Measurements from ENCODE around the gene AK8.

Gene AK8

GRCh38 chr9:132857616-132858342 is 20.3 kb downstream of the AK8 start:
- DNase-seq: peak; percentile 39

GRCh38 chr9:132857031-132857430 is 21.1 kb downstream of the AK8 start:
- DNase-seq: no peak

- DNase-seq: no peak
Measured at GRCh38 chr9:132855904-132856303, 22.2 kb downstream of the AK8 start.

- no peak for DNase-seq
Measured at GRCh38 chr9:132854832-132855231, 23.3 kb downstream of the AK8 start.

- no peak for DNase-seq
Measured at GRCh38 chr9:132853482-132853881, 24.6 kb downstream of the AK8 start.

GRCh38 chr9:132849185-132849706 is 28.8 kb downstream of the AK8 start:
- no peak for DNase-seq

DNA sequence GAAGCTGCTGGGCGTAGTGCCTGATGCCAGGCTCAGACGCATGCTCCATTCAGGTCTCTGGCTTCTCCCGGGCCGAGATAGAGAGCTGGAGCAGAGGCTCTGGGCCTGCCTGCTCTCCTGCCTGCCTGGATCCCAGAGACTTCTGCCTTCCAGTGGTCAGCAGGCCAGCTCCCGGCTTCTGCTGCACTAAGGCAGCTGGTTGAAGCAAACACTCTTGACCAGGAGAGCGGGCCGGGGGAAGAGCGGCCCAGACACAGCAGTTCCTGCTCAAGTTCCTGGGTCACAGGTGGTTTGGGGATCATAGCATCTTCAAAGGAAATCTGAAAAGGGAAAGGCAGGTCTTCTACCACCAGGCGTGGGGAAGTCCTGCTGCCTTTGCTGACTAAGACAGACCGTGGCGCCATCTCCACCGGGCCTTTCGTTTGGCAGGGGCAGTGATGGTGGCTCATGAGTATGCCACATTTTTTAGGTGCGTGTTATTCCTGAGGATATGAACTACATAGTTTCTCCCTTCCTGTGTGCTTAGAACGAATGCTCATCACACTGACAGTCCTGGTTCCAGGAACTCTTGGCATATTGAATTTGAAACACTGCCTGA is 31.1 kb downstream of the AK8 start:
- no peak for DNase-seq

DNA sequence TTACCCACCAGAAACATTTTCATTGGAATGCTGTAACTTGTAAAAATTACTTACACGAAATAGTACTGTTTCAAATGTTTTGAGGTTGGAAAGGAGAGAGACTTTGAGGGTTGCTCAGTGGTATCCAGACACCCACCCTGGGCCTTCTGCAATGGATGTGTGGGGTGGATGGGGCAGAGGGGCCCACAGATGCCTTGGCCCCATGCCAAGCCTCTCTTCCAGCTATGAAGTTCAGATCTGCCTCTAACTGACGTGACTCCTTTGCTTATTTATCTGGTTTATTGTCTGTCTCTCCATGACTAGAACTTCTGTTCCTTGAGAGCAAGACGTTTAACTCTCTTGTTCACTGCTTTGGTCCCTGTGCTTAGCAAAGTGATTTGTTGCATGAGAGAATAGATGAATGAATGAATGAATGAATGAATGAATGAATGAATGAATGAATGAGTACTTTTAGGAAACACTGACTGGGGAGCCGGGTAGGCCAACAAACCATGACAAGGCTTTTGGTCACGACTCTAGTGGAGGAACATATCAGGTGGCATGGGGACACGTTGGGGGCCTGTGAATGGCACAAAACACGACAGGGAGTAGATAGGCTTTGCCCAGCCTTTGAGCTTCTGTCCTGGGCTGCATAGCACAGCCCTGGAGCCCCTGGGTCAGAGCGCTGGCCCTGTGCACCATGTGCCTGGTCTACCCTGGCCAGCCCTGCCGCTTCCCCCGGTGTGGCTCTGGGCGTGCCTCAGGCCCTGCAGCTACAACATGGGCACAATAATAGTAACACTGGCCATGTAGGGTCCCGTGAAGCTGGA is 31.8 kb downstream of the AK8 start:
- no peak for DNase-seq

DNA sequence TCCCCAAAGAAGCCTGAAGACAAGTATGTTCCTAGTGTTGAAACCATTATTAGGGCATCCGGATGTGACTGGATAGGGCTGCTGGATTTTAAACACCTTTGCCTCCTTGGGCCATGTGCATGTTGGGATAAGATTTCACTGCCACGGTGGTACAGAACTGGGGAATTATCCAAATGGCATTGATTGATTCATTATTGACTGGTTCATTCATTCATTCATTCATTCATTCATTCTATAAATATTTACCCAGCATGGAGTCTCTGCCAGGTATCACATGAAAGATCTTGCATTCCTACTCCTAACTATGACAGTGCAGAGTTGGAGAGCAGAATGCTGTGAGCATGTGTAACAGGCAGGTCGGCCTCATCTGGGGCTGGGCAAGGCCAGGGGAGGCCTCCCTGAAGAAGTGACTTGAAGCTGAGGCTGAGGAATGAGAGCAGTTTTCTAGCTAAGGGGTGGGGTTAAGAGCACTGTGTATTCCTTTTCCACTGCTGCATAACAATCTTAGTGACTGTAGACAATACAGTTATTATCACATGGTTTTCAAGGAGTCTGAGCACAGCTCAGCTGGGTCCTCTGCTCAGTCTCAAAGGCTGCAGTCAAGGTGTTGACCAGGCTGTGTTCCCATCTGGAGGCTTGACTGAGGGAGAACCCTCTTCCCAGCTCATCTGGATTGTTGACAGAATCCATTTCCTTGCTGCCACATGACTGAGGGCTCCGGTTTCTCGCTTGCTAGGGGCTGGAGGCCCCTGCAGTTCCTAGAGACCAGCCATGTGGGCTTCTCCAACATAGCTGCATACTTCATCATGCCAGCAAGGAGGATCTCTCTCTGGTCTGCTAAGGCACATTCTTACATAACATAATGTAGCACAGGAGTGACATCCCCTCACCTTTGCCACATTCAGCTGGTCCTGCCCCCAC is 35.7 kb downstream of the AK8 start:
- DNase-seq: no peak

- no peak for DNase-seq
Measured at GRCh38 chr9:132840980-132841379, 37.1 kb downstream of the AK8 start.

GRCh38 chr9:132838291-132838690 is 39.8 kb downstream of the AK8 start:
- DNase-seq: no peak

DNA sequence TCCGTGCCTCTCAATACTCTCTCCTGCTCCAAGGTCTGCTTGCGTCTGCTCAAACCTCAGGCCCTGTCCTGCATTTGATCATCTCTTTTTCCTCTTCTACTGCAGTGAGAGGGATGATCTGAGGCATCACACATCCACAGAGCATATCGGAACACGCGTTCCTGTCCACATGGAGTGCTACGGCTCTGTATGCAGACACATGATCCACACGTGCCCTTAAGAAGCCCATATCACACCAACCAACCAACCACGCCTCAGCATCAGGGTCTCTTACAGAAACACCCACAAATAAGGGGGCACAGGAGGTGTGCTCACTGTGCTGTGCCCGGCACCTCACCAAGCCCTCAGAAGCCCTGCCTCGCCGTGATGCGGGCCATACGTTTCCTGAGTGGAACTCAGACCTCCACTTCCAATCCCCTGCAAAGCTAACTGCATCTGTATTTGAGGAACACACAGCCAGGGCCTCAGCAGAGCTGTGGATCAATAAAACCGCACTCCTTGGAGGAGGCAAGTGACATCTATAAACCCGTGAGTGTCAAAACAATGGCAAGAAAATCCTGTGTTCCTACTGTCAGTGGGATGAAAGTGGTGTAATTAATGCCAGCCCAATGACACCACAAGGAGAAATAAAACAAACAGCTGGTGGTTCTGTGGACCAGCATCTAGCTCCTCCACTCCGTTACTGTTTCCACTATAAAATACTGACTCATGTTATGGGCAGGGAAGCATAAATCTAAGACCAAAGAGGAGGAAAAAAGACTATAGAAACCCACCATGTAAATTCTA is 40.4 kb downstream of the AK8 start:
- no peak for DNase-seq

GRCh38 chr9:132834343-132834742 is 43.7 kb downstream of the AK8 start:
- no peak for DNase-seq

GRCh38 chr9:132833550-132834121 is 44.4 kb downstream of the AK8 start:
- DNase-seq: no peak

DNA sequence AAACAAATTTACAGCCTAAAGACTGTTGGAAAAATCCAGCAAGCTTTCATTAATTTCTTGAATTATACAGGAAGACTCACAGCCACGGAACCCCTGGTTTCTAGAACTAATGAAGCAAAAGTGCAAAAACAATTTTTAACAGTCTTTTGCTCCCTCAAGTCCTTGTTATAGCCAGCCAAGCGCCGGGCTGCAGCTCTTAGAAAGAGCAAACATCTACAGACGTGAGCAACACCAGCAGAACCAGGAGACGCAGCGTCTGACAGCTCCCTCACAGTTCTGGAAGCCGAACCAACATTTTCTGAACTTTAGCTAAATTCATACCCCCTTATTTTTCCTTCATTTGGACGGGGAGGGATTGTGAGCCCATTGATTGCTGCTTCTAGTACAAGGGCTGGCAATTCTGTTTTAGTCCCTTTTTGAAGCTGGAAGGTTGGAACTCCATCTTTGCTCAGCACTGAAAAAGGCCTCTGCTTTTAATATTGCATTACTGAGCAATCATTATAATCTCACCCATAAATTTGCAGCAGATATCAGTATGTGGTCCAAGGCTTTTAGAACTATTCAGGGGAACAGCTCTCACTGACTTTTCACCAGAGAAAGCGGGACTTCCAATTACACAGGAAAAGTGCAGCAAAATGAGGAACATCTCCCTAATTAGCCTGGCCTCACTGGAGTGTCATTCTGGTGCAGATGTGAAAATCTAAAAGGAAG is 45.8 kb downstream of the AK8 start:
- DNase-seq: no peak

DNA sequence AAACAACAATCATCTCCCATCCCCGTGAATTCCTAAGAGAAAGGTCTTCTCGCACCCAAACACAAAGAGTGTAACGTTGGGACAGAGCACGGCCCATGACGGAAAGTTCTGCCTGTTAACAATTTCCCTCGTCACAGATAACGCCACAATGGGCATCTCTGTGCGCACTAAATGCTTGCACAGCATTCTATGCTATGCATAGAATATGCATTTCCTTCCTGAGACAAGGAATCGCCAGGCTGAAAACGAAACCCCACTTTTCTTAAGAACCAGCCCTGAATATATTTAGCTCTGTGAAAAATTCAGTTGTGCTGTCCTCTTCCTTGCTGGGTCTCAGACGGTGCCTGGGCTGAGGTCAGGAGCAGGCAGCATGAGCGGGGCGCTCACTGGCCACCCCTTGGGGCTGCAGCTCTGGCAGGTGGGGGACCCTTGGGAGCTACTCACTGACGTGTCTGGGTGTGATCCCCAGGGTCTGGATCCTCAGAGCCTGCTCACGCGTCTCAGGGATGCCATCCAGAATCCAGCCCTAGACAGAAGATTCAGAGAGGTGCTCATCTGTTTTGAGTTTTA is 49.8 kb downstream of the AK8 start:
- no peak for DNase-seq

GRCh38 chr9:132827366-132827765 is 50.7 kb downstream of the AK8 start:
- DNase-seq: no peak

GRCh38 chr9:132826621-132827365 is 51.3 kb downstream of the AK8 start:
- no peak for DNase-seq

DNA sequence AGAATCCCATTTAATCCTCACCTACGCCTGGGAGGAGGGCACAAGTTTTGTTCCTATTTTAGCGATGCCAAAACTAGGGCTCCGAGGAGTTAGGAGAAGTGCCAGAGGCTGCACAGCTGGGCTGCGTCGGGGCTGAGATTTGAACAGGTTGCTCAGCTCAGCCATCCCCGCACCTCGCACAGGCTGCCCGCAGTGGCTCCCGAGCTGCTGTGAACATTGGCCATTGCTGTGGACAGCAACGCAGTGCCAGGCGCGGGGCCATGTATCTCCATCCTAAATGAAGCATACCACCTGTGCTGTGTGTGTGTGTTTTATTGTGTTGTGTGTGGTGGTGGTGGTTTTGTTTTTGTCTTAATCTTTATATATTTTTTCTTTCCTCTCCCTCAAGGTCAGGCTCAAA is 52.0 kb downstream of the AK8 start:
- DNase-seq: no peak

DNA sequence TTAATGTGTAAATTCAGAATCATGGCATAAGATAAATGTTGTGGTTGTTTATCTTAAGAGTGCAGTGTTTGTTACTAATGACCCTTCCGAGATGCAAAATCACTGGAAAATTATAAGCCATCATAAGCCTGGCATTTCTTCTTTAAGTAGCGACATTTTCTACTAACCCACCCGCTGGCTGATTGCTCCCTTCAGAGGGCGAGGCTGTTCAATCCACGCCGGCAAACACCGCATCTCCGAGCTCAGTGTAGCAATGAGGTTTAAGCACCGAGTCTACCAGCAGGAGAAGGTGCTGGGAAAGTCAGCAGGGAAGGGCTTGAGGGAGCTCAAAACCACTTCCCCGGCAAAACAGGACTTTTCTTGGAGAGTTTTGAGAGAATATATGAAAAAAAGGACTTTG is 52.7 kb downstream of the AK8 start:
- DNase-seq: no peak
